ENCODE results near the gene DDX25.

DDX25 gene

DNA sequence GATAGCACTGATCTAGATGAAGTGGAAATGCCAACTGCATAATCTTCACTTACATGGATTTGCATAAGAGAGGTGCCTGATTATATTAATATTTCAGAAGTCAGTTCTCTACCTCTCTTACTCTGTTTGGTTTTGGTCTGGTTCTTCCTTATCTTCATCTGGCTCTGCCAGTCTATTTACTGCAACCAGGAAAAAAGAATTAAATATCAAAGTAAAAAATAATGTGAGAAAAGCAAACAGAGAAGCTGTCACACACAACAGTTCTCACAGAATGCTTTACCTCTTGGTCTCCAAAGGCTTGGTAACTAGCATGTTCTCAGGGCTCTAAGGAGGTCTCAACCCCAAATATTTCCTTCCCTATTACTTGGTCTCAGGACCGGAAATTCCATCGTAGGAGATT, 48.3 kb downstream of the DDX25 start:
- no peak for DNase-seq

DNA sequence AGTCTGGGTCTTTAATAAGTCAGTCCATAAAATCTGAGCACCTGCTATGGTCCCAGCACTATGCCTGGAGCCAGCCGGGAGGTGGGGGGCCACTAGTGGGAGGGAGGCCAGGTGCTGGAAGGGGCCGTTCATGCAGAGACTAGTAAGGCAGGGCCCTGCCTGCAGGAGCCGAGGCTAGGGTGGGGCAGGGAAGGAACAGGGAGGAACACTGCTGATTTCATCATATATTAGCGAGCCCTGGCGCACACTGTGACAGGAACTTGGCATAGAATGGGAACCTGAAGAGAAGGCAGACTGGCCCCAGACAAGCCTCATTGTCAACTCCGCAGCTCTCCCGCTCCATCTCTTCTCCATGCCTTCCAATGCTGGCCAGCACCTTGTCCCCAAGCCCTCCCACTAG, 48.7 kb downstream of the DDX25 start:
- peak in 1 of 2 experiments; percentile 36 for DNase-seq

DNA sequence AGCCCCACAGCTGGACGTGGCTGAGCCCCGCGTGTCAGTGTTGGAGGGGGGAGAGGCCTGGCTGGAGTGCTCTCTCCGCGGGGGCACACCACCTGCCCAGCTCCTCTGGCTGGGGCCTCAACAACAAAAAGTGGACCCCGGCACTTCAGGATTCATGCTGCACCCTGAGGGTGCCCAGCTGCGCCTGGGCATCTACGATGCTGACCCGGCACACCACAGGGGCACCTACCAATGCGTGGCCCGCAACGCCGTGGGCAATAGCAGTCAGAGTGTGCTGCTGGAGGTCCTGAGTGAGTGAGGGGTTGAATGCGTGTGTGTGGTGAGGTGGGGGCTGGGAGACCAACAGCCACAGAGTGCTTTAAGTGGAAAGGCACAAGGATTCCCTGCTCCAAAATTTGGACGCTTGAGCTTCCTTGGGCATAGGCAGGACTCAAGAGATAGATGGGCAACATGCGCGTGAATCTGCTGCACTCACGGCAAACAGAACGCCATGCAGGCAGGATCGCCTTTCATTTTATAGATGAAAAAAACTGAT, 49.2 kb downstream of the DDX25 start:
- DNase-seq, result no peak

DNA sequence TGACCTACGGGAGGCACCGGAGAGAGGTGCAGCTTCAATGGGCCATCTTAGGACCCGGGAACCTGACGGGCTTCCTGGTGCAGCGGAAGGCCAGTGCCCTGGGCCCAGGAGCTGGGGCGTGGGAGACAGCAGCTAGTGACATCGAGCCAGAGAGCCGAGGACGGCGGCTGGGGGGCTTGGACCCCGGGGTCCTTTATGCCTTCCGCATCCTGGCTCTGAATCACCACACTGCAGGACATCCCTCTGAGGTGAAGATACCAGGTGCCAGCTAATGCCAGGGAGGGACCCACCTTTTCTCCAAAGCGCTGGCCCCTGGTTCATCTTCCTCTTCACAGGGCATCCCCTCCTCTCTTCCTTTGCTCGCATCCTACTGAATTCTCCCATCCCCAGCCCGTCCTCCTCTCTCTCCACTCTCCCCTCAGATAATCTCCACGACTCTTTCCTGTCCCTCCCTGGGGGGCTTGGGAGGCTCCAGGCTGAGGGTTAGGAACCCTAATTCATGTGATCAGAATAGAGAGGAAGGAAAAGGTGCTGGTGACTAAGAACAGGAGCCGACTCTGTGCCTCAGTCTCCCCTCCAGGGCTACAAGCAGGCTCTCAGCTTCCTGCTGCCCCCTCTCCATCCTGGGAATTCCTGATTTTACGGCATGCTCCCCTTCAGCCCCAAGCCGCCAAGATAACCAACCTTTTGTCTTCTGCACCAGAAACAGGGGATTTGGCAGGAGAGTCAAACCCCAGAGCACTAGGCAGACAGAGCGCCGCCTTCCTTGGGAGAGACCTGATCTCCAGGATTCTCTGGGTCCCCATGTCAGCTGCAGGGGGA, 50.0 kb downstream of the DDX25 start:
- no peak for DNase-seq

DNA sequence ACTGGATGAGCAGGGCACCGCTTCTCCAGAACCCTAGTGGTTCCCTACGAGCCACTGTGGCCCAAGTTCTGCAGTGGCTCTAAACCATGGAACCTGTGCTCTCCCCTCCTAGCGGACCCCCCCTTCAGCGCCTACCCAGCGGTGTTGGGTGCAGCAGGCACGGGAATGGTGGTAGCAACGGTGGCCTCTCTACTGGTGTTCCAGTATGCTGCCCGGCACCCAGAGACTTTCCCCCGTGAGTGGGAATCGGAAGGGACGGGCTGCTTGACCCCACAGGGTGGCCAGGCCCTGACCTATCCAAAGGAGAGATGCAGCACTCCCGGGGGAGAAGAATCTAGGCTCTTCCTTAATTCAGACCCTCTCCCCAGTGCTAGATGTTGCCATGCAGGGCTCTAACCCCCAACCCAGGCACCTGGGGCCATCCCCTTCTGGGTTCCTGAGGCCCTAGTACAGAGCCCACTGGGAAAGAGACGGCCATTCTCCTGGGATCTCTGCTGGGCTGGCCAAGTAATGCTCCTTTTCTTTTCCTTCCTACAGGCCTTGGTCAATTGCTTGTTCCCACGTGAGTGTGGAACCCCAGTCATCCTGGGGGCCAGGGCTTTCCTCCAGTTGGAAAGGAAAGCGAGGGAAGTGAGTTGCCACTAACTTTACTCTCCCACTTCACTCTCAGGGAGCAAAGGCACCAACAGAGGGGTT, 50.8 kb downstream of the DDX25 start:
- no peak for DNase-seq

DNA sequence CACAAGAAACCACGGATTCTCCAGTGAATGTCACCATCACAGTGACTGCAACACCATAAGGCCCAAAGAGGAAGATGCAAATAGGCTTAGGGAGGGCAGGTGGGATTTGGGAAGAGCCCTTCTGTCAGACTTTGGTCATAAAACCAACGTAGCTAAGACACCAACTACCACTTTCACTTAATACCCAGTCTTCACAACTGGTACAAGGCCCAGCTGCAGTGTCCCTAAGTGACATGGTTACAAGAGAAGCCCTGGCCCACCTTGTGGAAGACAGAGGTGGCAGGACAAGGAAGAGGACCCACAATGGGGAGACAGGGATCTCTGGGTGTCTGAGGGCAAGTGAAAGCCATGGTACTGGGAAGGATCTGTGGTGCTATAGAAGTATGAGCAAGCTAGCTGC, 51.5 kb downstream of the DDX25 start:
- no peak for DNase-seq

DNA sequence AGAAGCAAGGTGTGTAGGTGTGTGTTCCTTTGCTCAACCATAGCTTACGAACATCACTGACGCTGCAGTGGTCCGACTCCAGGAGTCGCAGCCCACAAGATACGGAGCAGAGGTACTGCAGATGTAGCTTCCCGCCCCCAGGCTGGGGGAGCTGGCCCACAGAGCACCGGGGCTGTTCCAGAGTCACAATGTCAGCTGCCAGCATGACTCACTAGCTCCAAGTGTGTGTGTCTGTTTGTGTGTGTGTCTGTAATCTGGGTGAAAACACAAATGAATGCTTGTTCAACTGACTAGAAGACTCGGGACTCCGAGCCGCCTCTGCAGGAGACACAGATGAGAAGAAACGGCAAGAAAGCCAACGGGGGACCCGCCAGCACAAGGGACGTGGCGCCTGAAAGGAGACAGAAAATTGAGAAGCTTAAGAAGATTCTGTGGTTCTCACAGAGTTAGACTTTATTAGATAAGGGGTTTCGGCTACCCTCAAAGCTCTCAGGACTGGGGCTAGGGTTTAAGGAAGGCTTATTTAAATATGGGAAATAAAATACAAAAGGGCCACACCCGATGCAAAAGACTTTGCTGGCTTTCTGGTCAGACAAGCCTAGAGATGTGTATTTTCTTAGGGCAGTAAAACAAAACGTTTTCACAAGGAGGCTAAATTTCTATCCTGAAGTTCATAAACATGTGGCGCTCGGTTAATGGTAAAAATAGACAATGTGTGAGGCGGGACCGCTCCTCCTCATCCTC, 52.3 kb downstream of the DDX25 start:
- no peak for DNase-seq

DNA sequence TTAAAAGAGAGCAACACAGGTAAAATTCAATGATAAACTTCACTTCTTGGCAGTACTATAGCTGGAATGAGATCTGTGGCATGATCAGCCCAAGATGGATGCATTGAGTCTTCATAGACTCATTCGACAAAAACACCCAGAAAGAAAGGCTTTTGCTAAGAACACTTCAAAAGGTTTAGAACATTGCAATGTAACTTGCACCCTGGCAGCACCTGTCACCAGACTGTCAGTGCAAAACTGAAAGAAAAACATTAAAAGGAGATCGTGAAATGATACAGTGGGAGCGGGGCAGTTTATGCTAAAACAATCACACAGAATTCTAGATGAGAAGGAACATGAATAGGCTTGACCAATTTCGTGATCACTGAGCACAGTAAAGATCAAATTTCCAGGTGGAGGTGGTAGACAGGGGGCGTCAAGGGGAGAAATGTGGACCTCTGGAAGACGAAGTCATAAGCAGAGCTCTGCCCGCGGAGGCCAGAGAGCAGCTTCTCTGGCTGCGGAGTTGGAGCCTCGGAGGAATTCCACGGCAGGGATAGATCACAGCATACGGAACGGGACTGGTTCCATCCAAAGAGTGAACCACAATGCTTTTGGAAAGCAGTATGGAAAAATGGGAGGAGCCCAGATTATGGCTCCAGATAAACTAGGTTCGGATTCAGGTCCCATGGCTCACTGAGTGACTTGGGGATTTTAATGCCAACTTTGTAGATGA, 53.5 kb downstream of the DDX25 start:
- no peak for DNase-seq

DNA sequence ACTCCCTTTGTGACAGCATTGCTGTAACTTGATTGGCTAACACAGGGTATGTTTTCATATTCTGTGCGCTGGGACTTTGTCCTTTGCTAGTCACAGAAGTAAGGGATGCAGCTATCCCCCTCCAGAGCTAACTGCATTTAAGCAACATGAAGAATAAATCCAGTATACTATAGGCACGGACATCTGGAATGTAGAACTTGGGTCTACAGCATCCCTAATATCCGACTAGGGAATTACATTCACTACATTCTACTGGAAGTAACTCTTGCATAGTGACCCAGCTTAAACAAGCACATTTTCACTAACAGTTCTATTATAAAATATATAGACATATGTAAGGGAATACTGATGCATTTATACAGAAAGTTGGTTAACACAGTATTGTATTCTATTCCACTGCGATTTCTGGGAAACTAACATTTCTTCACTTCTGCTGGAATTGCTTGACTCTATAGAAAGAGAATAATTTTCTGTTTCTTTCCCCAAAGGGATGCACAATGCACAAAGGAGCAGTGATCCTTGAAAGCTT, 54.6 kb downstream of the DDX25 start:
- no peak for DNase-seq

DNA sequence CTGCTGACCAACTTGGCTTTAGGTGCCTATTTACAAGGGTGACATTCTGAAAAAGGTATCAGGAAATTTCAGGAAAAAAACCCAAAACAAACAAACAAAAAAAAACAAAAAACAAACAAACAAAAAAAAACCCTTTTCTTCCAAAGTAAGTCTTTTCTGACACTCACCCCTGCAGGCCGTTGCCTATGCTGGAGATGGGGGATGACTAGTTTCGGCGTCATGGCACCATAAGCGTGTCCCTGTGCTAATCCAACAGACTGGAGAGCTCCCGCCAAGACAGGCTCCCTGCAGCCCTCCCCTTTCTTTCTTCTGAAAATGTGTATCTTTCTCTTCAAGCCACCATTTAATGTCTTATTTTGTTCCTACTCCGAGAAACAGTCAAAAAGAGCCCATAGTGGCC, 55.2 kb downstream of the DDX25 start:
- no peak for DNase-seq

DNA sequence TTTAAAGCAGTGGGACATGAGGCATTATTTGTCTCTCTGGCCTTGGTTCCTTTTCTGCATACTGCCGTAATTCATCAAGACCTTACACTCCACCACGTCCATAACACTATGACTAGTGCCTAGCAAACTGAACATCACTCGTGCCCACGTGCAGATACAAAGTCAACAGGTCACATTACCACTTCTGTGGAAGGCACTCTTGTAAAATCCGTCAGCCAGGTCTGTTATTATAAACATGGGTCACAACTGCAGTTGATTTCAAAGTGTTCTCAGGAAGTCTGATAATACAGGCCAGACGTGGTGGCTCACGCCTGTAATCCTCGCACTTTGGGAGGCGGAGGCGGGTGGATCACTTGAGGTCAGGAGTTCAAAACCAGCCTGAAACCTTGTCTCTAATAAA, 55.6 kb downstream of the DDX25 start:
- DNase-seq, result no peak

DNA sequence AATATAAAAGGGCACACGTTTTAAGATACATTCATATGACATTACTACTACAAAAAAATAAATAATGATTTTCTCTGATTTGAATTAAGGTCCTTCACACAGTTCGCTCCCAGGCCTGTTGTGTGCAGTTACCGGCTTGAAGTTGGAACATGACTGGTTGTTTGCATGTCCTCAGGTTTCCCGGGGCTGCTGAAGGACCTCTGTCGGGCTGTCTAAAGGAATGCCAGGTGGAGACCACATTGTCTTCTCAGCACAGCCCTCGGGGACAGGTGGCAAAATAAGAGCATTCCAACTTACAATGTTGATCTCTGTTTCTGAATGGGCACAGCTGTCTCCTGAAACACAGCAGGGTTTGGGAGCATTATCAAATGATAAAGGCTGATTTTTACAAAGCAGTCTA, 56.5 kb downstream of the DDX25 start:
- DNase-seq, result no peak

DNA sequence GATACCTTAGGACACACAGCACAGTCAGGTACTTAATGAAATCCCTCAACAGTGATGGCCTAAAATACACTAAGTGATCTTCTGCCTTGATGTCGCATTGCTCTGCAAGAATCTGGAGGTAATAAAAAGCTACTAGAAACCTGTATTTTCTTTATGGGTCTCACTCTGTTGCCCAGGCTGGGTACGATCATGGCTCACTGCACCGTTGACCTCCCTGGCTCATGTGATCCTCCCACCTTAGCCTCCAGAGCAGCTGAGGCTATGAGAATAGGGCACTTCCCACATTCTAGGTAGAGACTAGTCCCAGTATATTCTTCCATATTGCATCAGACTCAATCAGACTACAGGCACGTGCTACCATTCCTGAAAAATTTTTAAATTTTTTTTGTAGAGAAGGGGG, 63.2 kb downstream of the DDX25 start:
- no peak for DNase-seq

DNA sequence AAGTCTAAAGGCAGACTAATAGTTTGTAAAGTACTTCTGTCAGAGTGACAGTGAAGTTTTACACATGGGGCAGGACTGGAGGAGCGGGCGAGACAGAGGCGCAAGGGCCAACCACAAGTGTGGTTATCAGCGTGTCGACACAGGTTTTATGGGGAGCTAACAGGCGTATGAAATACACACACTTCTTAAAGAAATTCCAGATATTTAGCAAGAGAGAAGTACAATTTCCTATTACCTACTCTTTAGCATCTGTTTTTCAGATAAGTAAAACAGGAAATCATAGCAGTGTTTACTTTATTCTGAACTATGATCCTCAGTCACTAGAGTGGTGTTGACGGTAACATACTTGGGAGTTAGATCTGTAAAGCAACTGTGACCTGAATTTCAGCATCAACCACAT, 64.0 kb downstream of the DDX25 start:
- DNase-seq, result no peak

DNA sequence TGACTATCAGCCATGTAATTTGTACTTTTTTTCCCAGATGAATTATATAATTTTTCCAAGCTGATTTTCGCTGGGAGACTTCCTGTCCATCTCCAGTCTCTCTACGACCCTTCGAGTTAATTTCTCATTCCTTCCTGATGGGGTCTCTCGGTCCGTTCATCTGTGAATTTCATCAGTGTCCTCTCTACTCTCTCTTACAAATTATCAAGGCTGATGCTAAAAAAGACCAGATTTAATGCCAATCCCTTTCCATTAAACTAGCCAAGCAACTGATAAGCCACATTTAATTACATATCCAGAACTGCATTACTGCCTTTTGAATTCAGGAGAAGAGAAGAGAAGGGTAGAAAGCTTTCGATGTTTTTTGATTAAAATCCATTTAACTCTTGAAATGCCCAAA, 67.3 kb downstream of the DDX25 start:
- no peak for DNase-seq

DNA sequence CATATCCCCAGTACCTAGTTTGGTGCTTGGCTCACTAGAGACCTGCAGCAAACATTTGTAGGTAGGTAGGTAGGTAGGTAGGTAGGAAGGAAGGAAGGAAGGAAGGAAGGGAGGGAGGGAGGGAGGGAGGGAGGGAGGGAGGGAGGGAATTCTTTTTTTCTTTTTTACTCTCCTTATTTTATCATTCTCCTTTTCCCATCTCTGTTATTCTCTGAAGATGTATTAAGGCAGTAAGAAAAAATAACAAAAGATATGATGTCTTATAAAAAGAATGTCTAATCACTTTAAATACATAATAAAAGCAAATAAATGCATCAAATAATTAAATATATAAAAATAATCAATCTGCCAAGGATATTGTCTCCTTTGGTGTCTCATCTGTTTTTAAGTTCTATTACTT, 70.0 kb downstream of the DDX25 start:
- no peak for DNase-seq

DNA sequence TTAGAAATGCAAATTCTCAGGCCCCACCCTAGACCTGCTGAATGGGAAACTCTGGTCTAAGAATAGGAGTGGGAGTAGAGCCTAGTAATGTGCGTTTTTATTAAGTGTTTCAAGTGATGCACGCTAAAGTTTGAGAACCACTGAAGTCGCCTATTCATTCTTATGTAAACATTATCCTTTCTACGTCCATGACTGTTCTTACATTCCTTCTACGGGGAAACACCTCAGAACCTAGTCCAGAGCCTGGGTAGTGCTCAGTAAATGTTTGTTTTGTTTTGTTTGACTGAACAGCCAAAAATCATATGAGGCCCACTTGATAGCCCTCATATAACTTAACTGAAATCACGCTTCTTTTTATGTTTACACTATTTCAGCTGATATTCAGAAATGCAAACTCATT, 71.3 kb downstream of the DDX25 start:
- no peak for DNase-seq

DNA sequence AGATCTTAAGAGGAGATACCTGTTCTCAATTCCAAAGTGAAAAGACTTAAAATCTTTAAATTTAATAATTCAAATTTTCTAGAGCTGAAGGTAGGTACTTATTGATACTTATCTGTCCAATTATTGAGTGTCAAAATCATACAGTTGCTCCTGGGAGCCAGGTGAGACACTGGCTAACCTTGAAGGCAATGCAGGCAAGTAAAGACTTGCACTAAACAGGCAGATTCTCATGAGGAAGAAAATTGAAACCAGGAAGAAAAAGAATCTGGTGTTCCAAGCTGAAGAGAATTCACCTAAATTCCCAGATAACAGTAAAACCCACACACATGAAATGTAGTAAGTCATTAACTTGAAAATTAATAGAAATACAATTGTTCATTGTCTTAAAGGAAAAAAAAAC, 71.8 kb downstream of the DDX25 start:
- no peak for DNase-seq

DNA sequence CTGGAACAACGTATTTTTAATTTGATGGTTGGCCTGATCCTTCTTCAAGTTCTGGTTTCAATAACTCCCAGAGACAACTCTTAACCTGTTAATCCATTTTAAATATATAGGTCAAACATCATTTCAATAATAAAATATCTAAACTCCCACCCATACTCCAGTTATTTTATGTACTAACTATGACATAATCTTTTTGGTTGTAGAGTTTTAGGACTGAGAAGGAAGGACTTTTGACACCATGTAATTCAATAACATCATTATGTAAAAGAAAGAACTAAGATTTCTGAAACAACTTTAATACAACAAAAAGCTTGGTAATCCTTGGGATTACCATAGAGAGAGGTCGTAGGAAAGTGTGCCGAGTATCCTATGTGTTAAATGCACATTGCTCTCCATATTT, 73.0 kb downstream of the DDX25 start:
- DNase-seq, result no peak

DNA sequence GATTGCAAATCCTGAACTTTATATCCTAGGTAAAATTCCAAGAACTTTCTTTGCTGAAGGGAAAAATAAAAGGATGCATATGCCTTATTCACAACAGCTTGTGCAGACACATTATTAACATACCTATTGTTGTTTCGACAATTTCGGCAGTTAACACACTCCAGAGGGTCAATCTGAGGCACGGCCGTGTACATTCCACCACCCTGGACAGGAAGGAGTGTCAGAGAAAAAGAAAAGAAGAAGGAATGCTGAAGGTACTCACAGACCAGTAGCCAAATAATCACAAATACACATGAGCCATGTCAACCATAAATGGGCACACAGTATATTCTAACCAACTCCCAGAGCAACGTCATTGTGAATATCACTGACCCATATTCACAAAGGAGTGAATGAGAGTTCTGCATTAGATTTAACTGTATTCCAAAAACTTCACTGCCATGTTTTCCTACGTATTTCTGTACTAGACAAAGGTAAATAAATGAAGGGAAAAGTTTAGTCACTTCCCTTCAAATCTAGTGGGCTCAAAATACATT, 73.9 kb downstream of the DDX25 start:
- no peak for DNase-seq

All from cerebellar nuclear complex (tissue), 1 donor.